COLO668 (cell line): ENCODE data around the gene CCL16.
A peak's percentile ranks its signal among the peaks of the same experiment; 100 is the strongest.
"Not testable (repeated sequence)": the region's sequence is repeated elsewhere in the genome, so short reads cannot be mapped to it uniquely, and the experiment has no call there.

Source experiments
- DNase-seq: peaks from one replicate; lab custom pipeline; 2025; ENCODE audit not compliant: unreplicated experiment; lab: John Stamatoyannopoulos, UW

CCL16 gene

DNA sequence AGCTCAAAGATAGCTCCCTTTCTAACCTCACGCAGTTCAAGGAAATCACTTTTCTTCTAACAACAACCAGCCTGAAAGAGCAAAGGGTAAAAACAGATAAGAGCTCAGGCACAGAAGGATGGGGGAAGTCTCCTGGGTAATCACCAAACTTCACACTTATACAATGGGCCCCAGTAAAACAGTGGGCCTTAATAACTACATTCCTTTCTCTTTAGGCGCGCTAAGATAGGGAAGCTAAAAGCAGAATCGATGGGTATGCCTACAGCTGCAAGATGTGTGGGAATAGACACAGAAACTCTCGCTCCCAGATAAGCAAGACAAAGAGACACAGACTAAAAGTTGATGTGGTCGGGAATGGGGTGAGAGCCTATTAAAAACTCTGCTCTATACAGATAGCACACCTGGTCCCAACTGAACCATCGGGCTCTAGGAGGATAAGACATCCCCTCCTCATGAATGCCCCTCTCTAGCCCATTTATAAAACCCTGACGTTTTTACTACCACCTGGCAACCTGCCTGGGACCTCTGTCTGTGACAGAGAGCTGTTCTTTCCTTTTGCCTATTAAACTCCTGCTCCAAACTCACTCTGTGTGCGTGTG lies 38.6 kb downstream of the CCL16 start:
- no peak for DNase-seq

DNA sequence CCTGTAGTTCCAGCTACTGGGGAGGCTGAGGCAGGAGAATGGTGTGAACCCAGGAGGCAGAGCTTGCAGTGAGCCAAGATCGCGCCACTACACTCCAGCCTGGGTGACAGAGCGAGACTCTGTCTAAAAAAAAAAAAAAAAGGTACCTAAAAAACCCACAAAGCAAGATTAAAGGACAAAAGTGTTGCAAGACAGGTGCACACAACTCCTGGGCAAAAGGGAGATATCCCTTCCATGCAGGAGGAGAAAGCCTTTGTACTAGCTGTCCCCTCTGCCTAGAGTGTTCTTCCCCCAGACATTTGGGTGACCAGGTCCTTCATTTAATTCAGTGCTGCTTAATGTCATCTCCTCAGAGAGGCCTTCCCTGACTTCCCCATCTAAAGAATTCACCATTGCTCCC lies 42.8 kb downstream of the CCL16 start:
- DNase-seq, result not testable (repeated sequence)

DNA sequence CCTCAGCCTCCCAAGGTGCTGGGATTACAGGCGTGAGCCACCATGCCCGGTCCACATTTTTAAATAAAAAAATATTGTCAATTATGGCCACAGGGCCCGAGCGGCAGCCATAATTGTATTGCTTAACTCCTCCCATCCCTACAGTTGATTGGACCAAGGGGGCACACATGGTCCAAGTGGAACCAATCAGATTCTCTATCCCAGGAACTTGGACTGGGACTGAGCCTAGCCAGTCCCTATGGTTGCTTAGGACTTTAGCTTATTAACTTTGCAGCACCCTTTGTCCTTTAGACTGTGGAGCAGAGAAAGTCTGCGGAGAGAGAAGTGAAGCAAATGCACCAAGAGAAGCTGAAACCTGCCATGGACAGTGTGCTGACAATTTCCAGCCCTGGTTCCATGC lies 45.2 kb downstream of the CCL16 start:
- no peak for DNase-seq

DNA sequence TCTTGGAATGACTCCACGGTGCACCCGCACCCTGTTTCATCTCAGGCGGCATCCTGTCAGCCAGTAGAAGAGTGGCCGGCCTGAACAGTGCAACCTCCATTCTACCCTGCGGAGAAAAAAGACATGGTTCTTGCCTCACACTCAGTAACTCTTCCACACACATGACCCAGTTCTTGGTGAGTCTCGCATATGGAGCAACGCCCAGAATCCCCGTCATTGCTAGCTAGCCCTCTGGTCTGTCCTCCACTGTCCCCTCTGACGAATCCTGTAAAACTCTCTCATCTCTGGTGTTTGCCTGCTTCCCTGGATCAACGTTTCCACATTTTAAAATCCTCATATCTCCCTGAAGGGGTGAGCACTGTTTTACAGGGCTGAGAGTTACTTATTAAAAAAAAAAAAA lies 46.5 kb downstream of the CCL16 start:
- DNase-seq, result no peak

DNA sequence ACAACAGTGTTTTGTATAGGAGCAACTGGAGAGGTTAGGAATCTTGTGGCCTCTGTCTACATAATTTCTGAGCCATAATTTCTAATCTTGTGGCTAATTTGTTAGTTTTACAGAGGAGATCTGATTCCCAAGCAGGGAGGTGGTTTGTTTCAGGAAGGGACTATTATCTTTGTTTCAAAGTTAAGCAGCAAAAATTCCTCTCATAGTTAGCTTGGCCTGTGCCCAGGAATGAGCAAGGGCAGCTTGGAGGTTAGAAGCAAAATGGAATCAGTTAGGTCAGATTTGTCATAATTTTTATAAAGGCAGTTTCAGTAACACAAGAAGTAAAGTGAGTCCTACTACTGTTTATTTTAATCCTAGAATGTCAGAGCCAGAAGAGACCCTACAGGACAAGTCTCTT lies 48.7 kb downstream of the CCL16 start:
- DNase-seq, result no peak

DNA sequence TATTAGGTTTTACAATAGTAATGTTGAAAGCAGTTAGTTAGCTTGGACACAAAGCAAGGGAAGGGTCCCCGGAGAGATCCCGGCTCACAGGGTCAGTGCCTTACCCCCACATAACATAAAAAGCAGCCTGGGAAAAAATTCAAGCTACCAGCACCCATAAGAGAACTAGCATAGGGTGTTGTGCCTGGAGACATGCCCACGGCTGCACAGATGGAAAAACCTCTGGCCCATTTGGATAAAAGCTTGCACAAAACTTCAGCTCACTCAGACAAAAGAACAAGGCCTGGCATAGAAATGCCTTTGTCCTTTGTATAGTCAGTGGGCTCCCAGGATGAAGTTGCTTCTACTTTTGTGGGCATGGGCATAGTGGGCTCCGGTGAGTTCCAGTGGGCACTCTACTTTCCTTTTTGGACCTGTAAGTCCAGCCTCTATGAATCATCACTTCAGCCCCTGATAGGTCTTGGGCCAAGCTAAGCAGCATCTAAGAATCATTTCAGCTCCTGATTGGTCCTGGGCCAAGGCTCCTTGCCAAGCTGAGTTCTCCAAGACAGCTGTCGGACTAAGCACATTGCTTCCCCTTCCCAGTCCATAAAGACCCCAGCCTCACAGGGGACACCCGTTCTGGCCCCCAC lies 49.4 kb downstream of the CCL16 start:
- DNase-seq, result no peak

DNA sequence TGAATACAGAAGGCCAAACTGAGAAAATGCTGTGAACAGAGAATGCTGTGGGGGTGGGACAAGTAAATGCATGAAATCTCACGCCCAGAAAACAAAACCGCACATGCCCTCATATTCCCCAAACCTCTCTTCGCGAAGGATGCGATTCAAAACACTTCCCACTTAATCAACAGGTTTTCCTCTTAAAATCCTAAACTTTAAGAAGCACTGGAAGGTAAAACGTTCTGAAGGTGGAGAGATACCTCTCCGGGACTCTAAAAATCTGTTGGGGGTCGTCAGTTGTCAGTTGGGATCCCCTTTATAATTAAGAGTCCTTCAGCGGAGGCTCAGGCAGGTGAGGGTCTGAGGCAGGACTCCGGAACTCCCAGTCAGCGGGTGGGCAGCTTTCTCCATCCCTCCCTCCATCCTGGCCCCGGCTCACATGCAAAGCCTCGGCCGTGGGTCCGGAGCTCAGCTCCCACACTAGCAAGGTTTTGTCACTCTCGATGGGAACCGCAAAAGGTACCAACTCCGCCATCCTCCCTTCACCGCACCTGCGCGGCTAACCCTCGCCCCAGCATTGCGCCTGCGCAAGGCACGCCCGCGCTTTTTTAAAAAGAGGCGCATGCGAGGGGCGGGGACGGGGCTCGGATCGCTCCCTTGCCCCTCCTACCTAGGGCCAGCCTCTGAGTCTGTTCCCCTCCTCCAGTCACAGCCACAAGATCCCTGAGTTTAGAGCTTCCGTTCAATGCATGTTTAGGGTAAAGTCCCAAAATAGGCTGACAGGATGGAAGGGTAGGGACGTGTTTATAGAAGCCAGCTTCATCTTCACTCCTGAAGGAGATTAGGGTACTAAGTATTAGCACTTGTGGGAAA lies 50.9 kb downstream of the CCL16 start, which contains the start of gene RDM1:
TSS of gene RDM1 (minus strand) at position 563 of the 855 bp plus-strand sequence. CDS start at position 517, 46 bp downstream.
- peak; percentile 62 for DNase-seq

DNA sequence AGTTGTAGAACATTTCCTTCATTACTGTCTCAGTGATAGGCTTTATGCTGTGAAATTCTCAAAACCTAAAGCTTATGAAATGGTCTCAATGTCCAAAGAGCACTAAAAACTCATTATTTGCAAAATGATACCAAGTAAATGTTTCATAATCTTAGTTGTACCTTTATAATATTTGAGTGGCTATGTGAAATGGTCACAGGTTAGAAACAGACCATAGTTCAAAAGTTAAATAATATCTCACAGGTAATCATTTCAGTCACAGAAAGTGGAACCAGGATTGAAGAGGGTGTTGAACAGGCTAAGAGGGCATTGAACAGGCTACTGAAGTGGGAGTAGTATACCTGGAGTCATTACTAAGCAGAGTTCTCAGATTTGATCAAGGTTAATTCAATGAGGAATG lies 53.6 kb downstream of the CCL16 start:
- DNase-seq, result no peak
